Erythroblast (primary cell): Measurements from ENCODE around the gene RELA.

Experiments used
- GATA1 ChIP-seq: IDR thresholded peaks from 2 replicates; pipeline ENCODE4 v1.6.1; 2011; ENCODE audit warnings: low read depth, mild to moderate bottlenecking, control low read depth, low read length, moderate library complexity
- POLR2A ChIP-seq: IDR thresholded peaks from 2 replicates; pipeline ENCODE4 v1.6.1; 2011; ENCODE audit warnings: mild to moderate bottlenecking, low read length

DNA sequence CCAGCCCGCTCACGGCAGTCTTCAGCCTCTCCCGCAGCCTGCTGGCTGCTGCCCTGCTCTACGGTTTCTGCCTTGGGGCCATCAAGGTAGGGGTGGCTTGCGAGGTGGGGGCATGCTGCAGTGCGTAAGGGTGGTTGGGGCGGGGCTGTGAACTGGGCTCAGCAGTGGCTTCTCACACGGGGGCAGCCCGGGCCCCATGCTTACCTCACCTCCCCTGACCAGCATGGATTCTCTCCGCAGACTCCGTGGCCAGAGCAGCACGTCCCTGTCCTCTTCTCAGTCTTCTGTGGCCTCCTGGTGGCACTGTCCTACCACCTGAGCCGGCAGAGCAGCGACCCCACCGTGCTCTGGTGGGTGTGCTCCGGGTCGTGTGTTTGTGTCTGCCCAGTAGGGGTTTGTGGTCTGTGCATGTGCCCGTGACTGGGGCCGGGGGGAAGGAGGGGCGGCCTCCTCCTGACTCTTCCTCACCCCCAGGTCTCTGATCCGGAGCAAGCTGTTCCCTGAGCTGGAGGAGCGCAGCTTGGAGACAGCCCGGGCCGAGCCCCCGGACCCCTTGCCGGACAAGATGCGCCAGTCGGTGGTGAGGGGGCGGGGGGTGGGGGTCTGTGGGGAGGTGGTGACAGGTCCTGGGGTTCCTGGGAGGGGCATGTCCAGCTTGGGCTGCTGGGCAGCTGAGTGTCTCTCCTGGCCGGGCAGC, 37.6 kb downstream of the RELA start:
- TF ChIP-seq POLR2A (no peak), GATA1 (no peak)
